CD4-positive, CD25-positive, alpha-beta regulatory T cell (primary cell): ENCODE measurements around the gene MLIP. TPM values are rescaled to one million over a fixed set of nuclear protein-coding genes. Genes with fewer than 3 reads are reported as not detected.

Experiments
- ATAC-seq, 2 donors: fragments of 150-1000 bp; cut with Tn5 transposase; one replicate each; pipeline ENCODE4 v1.10.0; 2021; ENCODE audit warnings: low read depth in 2 of 2, moderate number of reproducible peaks in 2 of 2, moderate library complexity in 1 of 2
- DNase-seq, 3 donors: peaks; one replicate each; pipeline versions ENCODE4 v3.0.0 to v3.0.0-alpha.2; 2012 to 2022; ENCODE audit warnings: mixed read lengths in 1 of 3
- H3K27ac ChIP-seq: one replicate; pipeline ENCODE4 v1.7.0; 2013; ENCODE audit warnings: mild to moderate bottlenecking, low read length; ENCODE audit not compliant: insufficient read depth, poor library complexity, severe bottlenecking
- H3K27me3 ChIP-seq: one replicate; pipeline ENCODE4 v1.7.0; 2013; ENCODE audit warnings: low read length; ENCODE audit not compliant: control insufficient read depth, insufficient read depth
- H3K36me3 ChIP-seq: one replicate; pipeline ENCODE4 v1.7.0; 2013; ENCODE audit warnings: mild to moderate bottlenecking, low read length, moderate library complexity; ENCODE audit not compliant: control insufficient read depth, insufficient read depth
- H3K4me1 ChIP-seq: 2 replicates; pipeline ENCODE4 v1.7.0; 2013; ENCODE audit warnings: mild to moderate bottlenecking, low read length; ENCODE audit not compliant: insufficient read depth, control insufficient read depth, poor library complexity, severe bottlenecking
- H3K4me3 ChIP-seq: one replicate; pipeline ENCODE4 v1.7.0; 2013; ENCODE audit warnings: low read depth, mild to moderate bottlenecking, low read length, moderate library complexity
- H3K9me3 ChIP-seq, 2 experiments: 1 replicate in 1 of 2; 2 replicates in 1 of 2; pipeline ENCODE4 v1.7.0; 2013; ENCODE audit warnings: low read length in 2 of 2, mild to moderate bottlenecking in 1 of 2, moderate library complexity in 1 of 2; ENCODE audit not compliant: control insufficient read depth in 2 of 2
- H3K27ac Mint-ChIP-seq, 3 donors: one replicate each; pipeline ENCODE4 v1.8.0; 2020 to 2022; ENCODE audit warnings: mild to moderate bottlenecking in 3 of 3, mixed read lengths in 3 of 3, moderate library complexity in 2 of 3
- H3K27me3 Mint-ChIP-seq: one replicate; pipeline ENCODE4 v1.8.0; 2022; ENCODE audit warnings: mild to moderate bottlenecking, mixed read lengths
- H3K36me3 Mint-ChIP-seq: one replicate; pipeline ENCODE4 v1.8.0; 2020; ENCODE audit warnings: mixed read lengths
- H3K4me1 Mint-ChIP-seq, 4 donors: one replicate each; pipeline ENCODE4 v1.8.0; 2020 to 2022; ENCODE audit warnings: mixed read lengths in 4 of 4, mild to moderate bottlenecking in 1 of 4
- H3K4me3 Mint-ChIP-seq, 4 donors: one replicate each; pipeline ENCODE4 v1.8.0; 2020 to 2022; ENCODE audit warnings: mild to moderate bottlenecking in 4 of 4, mixed read lengths in 4 of 4, moderate library complexity in 3 of 4
- H3K9me3 Mint-ChIP-seq, 7 donors: one replicate each; pipeline ENCODE4 v1.8.0; 2020 to 2022; ENCODE audit warnings: mixed read lengths in 7 of 7, mild to moderate bottlenecking in 3 of 7, moderate library complexity in 2 of 7
- polyA plus RNA-seq, 4 donors: library from polyadenylated mRNA; unstranded; fragments of 300-500 nt; fragmentation: Illumina TruSeq; gene quantifications; one replicate each; pipeline ENCODE4 v1.2.3, GENCODE V29; 2021
- total RNA-seq: library from RNA; stranded (reverse); gene quantifications from one replicate; pipeline ENCODE4 v1.2.3, GENCODE V29; 2022

The MLIP gene
- total and polyA plus RNA-seq, 5 donors from 2014 or later: not detected

DNA sequence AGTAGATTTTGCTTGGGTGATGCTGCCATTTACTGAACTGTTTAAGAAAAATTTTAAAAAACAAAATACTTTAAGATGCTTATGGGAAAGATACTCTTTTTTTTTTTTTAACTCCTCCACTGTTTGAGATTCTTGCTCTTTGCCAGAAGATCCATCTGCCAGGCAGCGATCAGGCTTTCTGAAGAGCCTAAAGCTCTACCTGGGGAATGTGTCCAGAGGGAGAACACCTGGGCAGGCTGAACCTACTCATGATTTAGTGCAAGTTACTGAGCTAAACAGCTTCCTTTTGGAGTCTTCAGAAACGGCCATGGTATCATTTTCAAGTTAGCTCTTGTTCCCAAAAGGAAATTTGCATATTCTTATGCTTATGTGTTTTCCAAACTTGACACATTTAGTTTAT is 23.5 kb upstream of the MLIP start:
- no peak overlapping the region for H3K4me3 ChIP-seq
- no peak for ATAC-seq
- H3K27me3 Mint-ChIP-seq: no peaks in the 10 kb centered on the region
- H3K9me3 Mint-ChIP-seq: peaks cover 0 to 2% (median 0%) of the 10 kb centered on the region in 7 donors
- H3K4me1 Mint-ChIP-seq: no peaks in the 10 kb centered on the region
- H3K9me3 ChIP-seq: no peaks in the 10 kb centered on the region
- DNase-seq: no peak
- H3K27ac ChIP-seq: no peak overlapping the region
- H3K4me3 Mint-ChIP-seq: no peak overlapping the region
- no peaks in the 10 kb centered on the region for H3K36me3 ChIP-seq
- no peaks in the 10 kb centered on the region for H3K36me3 Mint-ChIP-seq
- no peak overlapping the region for H3K27ac Mint-ChIP-seq
- H3K4me1 ChIP-seq: no peaks in the 10 kb centered on the region
- no peaks in the 10 kb centered on the region for H3K27me3 ChIP-seq

DNA sequence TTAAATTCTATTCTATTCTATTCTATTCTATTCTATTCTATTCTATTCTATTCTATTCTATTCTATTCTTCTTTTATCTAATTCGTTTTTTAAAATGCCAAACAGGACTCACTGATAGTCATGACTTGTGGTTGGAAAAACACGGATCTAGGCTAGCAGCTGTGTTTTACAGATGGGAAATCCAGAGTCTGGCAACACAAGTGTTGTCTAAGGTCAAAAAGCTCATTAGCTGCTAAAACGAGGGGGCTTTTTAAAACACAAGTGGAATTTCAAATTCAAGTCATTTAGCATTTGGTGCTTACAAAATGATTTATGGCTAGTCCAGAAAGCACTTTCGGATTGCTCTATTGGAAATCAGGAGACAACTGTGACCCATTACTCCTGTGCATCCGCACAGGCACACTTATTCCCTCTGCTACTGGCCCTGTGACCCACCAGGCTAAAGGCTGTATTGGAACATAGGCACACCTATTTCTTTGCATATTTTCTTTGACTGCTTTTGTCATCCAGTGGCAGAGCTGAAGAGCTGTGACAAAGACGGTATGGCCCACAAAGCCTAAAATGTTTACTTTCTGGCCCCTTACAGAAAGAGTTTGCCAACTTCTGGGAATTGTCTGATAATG is 17.8 kb upstream of the MLIP start:
- H3K27me3 ChIP-seq: no peaks in the 10 kb centered on the region
- no peaks in the 10 kb centered on the region for H3K4me1 ChIP-seq
- Mint-ChIP-seq H3K27me3 (no peaks in the 10 kb centered on the region), H3K4me1 (no peaks in the 10 kb centered on the region), H3K9me3 (peaks cover 0 to 7% (median 2%) of the 10 kb centered on the region in 7 donors), H3K36me3 (no peaks in the 10 kb centered on the region), H3K27ac (no peak overlapping the region), H3K4me3 (no peak overlapping the region)
- H3K9me3 ChIP-seq: no peaks in the 10 kb centered on the region
- no peak overlapping the region for H3K4me3 ChIP-seq
- DNase-seq (no peak), ATAC-seq (no peak)
- H3K36me3 ChIP-seq: no peaks in the 10 kb centered on the region
- no peak overlapping the region for H3K27ac ChIP-seq

DNA sequence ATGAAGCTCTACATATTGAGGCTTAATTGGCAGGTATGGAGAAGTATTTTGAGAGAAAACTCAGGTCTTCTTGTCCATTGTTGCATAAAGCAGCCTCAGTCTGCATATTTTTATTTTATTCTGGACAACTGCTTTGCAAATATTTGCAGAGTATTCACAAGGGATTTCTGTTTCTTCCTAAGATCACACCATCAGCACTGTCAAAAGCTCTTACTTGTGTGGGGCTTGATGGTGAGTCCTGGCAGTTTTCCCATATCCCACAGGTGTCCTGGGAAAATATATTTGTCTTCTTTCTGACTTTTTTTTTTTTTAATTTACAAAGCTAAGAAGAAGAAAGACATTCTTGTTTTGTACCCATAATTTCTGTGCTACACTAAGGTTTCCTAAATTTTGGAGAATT is 16.9 kb upstream of the MLIP start:
- H3K4me3 ChIP-seq: no peak overlapping the region
- no peaks in the 10 kb centered on the region for H3K36me3 Mint-ChIP-seq
- no peaks in the 10 kb centered on the region for H3K27me3 Mint-ChIP-seq
- DNase-seq (no peak), ATAC-seq (no peak)
- H3K9me3 ChIP-seq: no peaks in the 10 kb centered on the region
- H3K9me3 Mint-ChIP-seq: peaks cover 0 to 7% (median 2%) of the 10 kb centered on the region in 7 donors
- no peaks in the 10 kb centered on the region for H3K27me3 ChIP-seq
- no peaks in the 10 kb centered on the region for H3K36me3 ChIP-seq
- H3K27ac ChIP-seq: no peak overlapping the region
- no peak overlapping the region for H3K4me3 Mint-ChIP-seq
- no peaks in the 10 kb centered on the region for H3K4me1 ChIP-seq
- no peak overlapping the region for H3K27ac Mint-ChIP-seq
- H3K4me1 Mint-ChIP-seq: no peaks in the 10 kb centered on the region

DNA sequence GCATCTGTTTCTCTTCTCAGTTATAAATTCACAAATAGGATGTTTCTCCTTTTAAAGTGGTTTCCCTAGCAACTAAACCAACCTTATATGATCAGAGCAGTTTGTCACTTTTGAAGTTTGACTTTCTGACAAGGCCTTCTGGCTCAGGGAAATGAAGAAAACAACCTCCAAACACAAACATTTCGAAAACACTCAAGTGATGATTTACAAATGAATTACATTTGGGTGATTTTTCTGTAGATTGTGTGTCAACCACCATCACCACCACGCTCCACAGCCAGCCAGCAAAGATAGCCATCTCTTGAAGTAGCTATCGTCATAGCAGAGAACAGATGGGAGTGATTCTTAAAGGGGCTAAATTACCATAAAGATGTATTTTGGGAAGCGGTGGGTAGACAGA is 16.5 kb upstream of the MLIP start:
- Mint-ChIP-seq H3K27ac (no peak overlapping the region), H3K9me3 (peaks cover 0 to 7% (median 2%) of the 10 kb centered on the region in 7 donors), H3K4me1 (no peaks in the 10 kb centered on the region), H3K27me3 (no peaks in the 10 kb centered on the region), H3K36me3 (no peaks in the 10 kb centered on the region), H3K4me3 (no peak overlapping the region)
- no peak for ATAC-seq
- Histone ChIP-seq H3K4me1 (no peaks in the 10 kb centered on the region), H3K27ac (no peak overlapping the region), H3K36me3 (no peaks in the 10 kb centered on the region), H3K27me3 (no peaks in the 10 kb centered on the region), H3K4me3 (no peak overlapping the region), H3K9me3 (no peaks in the 10 kb centered on the region)
- no peak for DNase-seq

DNA sequence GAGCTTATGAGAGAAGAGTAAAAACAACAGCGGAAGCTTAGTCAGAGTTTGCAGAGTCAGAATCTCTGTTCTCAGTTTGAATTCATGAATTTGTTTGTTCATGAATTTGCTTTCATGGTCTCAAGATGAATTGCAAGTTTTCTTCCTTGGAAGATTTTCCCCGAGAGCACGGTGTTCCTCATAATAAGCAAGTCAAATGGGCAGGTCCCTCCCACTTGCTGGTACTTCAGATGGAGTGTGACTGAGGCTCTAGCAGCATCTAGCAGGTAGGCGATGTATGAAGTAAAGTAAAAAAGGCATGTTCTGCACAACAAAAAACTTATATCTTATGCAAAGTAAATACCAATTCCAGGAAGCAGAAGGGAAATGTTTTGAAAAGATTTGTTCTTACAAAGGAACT is 15.5 kb upstream of the MLIP start:
- Histone ChIP-seq H3K36me3 (no peaks in the 10 kb centered on the region), H3K27me3 (no peaks in the 10 kb centered on the region), H3K4me1 (no peaks in the 10 kb centered on the region), H3K27ac (no peak overlapping the region), H3K4me3 (no peak overlapping the region), H3K9me3 (no peaks in the 10 kb centered on the region)
- ATAC-seq: no peak
- no peaks in the 10 kb centered on the region for H3K4me1 Mint-ChIP-seq
- no peaks in the 10 kb centered on the region for H3K36me3 Mint-ChIP-seq
- no peaks in the 10 kb centered on the region for H3K27me3 Mint-ChIP-seq
- no peak for DNase-seq
- no peak overlapping the region for H3K27ac Mint-ChIP-seq
- H3K4me3 Mint-ChIP-seq: no peak overlapping the region
- peaks cover 0 to 7% (median 1%) of the 10 kb centered on the region in 7 donors for H3K9me3 Mint-ChIP-seq

DNA sequence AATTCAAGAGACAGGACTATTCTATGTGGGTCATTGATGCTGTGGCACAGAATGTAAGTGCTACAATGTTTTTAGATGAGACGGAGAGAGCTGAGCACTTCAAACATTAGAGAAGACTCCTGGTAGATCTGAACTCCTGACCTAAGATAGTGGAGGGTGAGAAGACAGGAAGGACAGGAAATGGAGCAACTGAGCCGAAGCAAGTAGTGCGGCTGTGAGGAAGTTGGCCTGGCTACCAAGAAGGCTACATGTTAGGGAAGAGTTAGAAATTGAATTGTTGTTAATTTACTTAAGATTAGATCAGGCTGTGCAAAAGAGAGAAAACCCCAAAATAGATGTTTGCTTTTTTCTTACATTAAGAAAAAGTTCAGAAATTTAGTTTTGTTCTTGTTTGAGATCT is 14.4 kb upstream of the MLIP start:
- DNase-seq: no peak
- Mint-ChIP-seq H3K4me3 (no peak overlapping the region), H3K27me3 (no peaks in the 10 kb centered on the region), H3K27ac (no peak overlapping the region), H3K36me3 (no peaks in the 10 kb centered on the region), H3K9me3 (peaks cover 0 to 7% (median under 1%) of the 10 kb centered on the region in 7 donors), H3K4me1 (no peaks in the 10 kb centered on the region)
- Histone ChIP-seq H3K27ac (no peak overlapping the region), H3K27me3 (no peaks in the 10 kb centered on the region), H3K9me3 (no peaks in the 10 kb centered on the region), H3K4me1 (no peaks in the 10 kb centered on the region), H3K36me3 (no peaks in the 10 kb centered on the region), H3K4me3 (no peak overlapping the region)
- ATAC-seq: no peak

DNA sequence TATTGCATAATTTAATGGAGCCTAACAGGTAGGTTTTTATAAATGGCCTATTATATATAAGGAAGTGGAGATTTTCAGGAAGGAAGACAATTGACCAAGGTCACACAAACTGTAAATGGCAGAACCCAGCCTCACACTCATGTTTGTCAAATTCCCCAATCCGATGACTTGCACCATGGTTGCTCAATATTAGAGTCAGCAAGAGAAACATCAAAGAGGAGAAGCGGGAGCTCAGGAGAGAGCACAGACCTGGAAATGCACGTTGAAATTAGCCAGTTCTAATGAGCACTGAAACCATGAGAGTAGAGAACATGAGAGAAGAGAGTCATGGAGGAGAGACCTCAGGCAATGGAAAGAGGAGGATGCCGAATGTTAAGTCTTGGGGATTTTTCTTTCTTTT is 13.5 kb upstream of the MLIP start:
- no peaks in the 10 kb centered on the region for H3K4me1 Mint-ChIP-seq
- H3K4me3 ChIP-seq: no peak overlapping the region
- peaks cover 0 to 7% (median 0%) of the 10 kb centered on the region in 7 donors for H3K9me3 Mint-ChIP-seq
- H3K27me3 ChIP-seq: no peaks in the 10 kb centered on the region
- no peak overlapping the region for H3K4me3 Mint-ChIP-seq
- H3K36me3 Mint-ChIP-seq: no peaks in the 10 kb centered on the region
- H3K27ac ChIP-seq: no peak overlapping the region
- no peak for DNase-seq
- no peaks in the 10 kb centered on the region for H3K36me3 ChIP-seq
- no peak for ATAC-seq
- H3K4me1 ChIP-seq: no peaks in the 10 kb centered on the region
- H3K9me3 ChIP-seq: no peaks in the 10 kb centered on the region
- H3K27me3 Mint-ChIP-seq: no peaks in the 10 kb centered on the region
- H3K27ac Mint-ChIP-seq: no peak overlapping the region

DNA sequence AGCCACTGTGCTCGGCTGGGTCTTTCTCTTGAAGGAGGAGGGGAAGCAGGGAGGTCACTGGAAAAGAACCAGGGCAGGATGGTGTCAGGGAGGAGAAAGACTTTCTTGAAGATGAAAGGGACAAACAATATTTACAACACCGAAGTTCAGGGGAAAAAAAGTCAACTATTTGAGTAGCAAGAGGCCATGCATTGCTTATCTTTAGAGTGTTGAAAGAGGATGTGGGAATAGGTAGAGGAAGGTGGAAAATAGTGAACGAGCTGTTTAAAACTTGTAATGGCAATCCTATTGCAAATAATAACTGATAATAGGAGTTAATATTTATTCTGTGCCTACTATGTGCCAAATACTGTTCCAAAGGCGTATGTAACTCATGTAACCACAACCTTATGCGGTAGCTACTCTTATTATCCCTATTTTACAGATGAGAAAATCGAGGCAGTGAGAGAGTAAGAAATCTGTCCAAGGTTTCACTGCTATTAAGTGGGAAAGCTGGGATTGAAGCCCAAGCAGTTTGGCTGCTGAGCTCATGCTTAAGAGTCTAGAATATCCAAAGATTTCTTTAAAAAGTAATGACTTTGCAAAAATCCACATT is 12.7 kb upstream of the MLIP start:
- Histone ChIP-seq H3K9me3 (no peaks in the 10 kb centered on the region), H3K36me3 (no peaks in the 10 kb centered on the region), H3K4me1 (no peaks in the 10 kb centered on the region), H3K4me3 (no peak overlapping the region), H3K27ac (no peak overlapping the region), H3K27me3 (no peaks in the 10 kb centered on the region)
- no peak overlapping the region for H3K27ac Mint-ChIP-seq
- no peaks in the 10 kb centered on the region for H3K27me3 Mint-ChIP-seq
- no peaks in the 10 kb centered on the region for H3K36me3 Mint-ChIP-seq
- no peak overlapping the region for H3K4me3 Mint-ChIP-seq
- H3K4me1 Mint-ChIP-seq: no peaks in the 10 kb centered on the region
- DNase-seq (no peak), ATAC-seq (no peak)
- H3K9me3 Mint-ChIP-seq: peaks cover 0 to 7% (median 0%) of the 10 kb centered on the region in 7 donors
